K562 (cell line): ENCODE measurements around the gene DMD. TPM values are rescaled to one million over a fixed set of nuclear protein-coding genes. Genes with fewer than 3 reads are reported as not detected.

Experiments
- ATAC-seq: fragments of 200-7000 bp; cut with Tn5 transposase; 3 replicates; pipeline ENCODE4 v1.9.1; 2020; ENCODE audit warnings: moderate library complexity
- BruUV-seq: library from RNA; stranded (reverse); fragments of 400-500 nt; replicated peaks from 2 replicates; lab custom pipeline; 2021; lab: Mats Ljungman, UMichigan
- CTCF ChIA-PET: fragments of 300-600 bp; formaldehyde crosslinking; extraction: SDS; loops from one replicate; lab custom pipeline; 2021; ENCODE audit warnings: low intra/inter-chr PET ratio; lab: Yijun Ruan, JAX
- POLR2A ChIA-PET: fragments of 300-600, 350-650 bp; sonication (Branson Sonifier 250); formaldehyde crosslinking; extraction: SDS; loops from one replicate; lab custom pipeline; 2021; ENCODE audit warnings: antibody characterized with exemption, inconsistent platforms; lab: Yijun Ruan, JAX
- DNase-seq, 4 experiments: peaks; one replicate each; pipeline versions ENCODE4 v3.0.0 to v3.0.0-alpha.2; 2011 to 2018; ENCODE audit warnings: low spot score in 3 of 4, mixed read lengths in 3 of 4; ENCODE audit errors: extremely low read depth in 1 of 4
- FAIRE-seq: peaks from 2 replicates; lab custom pipeline; 2011; peaks lifted over from hg19 to GRCh38; lab: Jason Lieb, UNC
- H2AFZ ChIP-seq: 2 replicates; pipeline ENCODE4 v1.6.0; 2011; ENCODE audit warnings: low read depth, low read length, control low read depth, inconsistent platforms
- H3K27ac ChIP-seq: fragments of 200-600 bp; 3 replicates; pipeline ENCODE4 v1.8.0; 2011; ENCODE audit warnings: low read depth, mild to moderate bottlenecking, control low read depth, inconsistent platforms, low read length, moderate library complexity, mixed read lengths; ENCODE audit errors: extremely low read depth
- H3K27me3 ChIP-seq, 2 experiments: fragments of 300-600 bp in 1 of 2; 2 replicates in 1 of 2; 3 replicates in 1 of 2; pipeline versions ENCODE4 v1.6.0 to v1.8.0; 2011; ENCODE audit warnings: inconsistent platforms in 2 of 2, low read length in 2 of 2, mild to moderate bottlenecking in 1 of 2, mixed read lengths in 1 of 2, moderate library complexity in 1 of 2; ENCODE audit not compliant: control insufficient read depth in 2 of 2, insufficient read depth in 2 of 2
- H3K36me3 ChIP-seq: fragments of 300-600 bp; 3 replicates; pipeline ENCODE4 v1.8.0; 2011; ENCODE audit warnings: mild to moderate bottlenecking, low read length, inconsistent platforms; ENCODE audit not compliant: control insufficient read depth, insufficient read depth
- H3K4me1 ChIP-seq, 2 experiments: fragments of 200-600 bp in 1 of 2; replicated peaks in 1 of 2; 2 replicates in 1 of 2; 3 replicates in 1 of 2; pipeline versions ENCODE4 v1.5.1 to v1.8.0; 2011; ENCODE audit warnings: inconsistent platforms in 2 of 2, low read length in 2 of 2, mild to moderate bottlenecking in 1 of 2, mixed read lengths in 1 of 2, moderate library complexity in 1 of 2; ENCODE audit not compliant: control insufficient read depth in 2 of 2, insufficient read depth in 2 of 2
- H3K4me2 ChIP-seq: 2 replicates; pipeline ENCODE4 v1.6.1; 2011; ENCODE audit warnings: low read length, control low read depth, inconsistent platforms, mixed read lengths; ENCODE audit not compliant: insufficient read depth
- H3K4me3 ChIP-seq: fragments of 200-600 bp; sonication (generic), shearing (Covaris generic); 2 replicates; pipeline ENCODE4 v1.5.1; 2016; ENCODE audit warnings: control low read depth, inconsistent platforms
- H3K79me2 ChIP-seq: fragments of 200-600 bp; 3 replicates; pipeline ENCODE4 v1.8.0; 2011; ENCODE audit warnings: low read length, inconsistent platforms; ENCODE audit not compliant: control insufficient read depth, insufficient read depth
- H3K9ac ChIP-seq, 2 experiments: 2 replicates each; pipeline versions ENCODE4 v1.6.0 to v1.6.1; 2011; ENCODE audit warnings: low read depth in 2 of 2, low read length in 2 of 2, control low read depth in 1 of 2, inconsistent platforms in 1 of 2, mild to moderate bottlenecking in 1 of 2, mixed read lengths in 1 of 2; ENCODE audit not compliant: insufficient read depth in 1 of 2
- H3K9me1 ChIP-seq: one replicate; pipeline ENCODE4 v1.6.0; 2011; ENCODE audit warnings: inconsistent platforms, mild to moderate bottlenecking, low read length, moderate library complexity; ENCODE audit not compliant: control insufficient read depth, insufficient read depth
- H3K9me3 ChIP-seq: replicated peaks from 2 replicates; pipeline ENCODE4 v1.5.1; 2011; ENCODE audit warnings: low read depth, low read length, inconsistent platforms; ENCODE audit not compliant: control insufficient read depth, insufficient read depth
- H4K20me1 ChIP-seq: replicated peaks from 2 replicates; pipeline ENCODE4 v1.6.1; 2011; ENCODE audit warnings: low read length, inconsistent platforms, mixed read lengths; ENCODE audit not compliant: control insufficient read depth, insufficient read depth
- BRCA1 ChIP-seq, 2 experiments: fragments of 450-650 bp in 1 of 2; sonication (generic) in 1 of 2; formaldehyde crosslinking in 1 of 2; IDR thresholded peaks; 2 replicates each; pipeline versions ENCODE4 v1.5.0 to v1.6.1; 2017 to 2020; ENCODE audit warnings: mild to moderate bottlenecking in 1 of 2, missing genetic modification reagents in 1 of 2
- NR4A1 ChIP-seq, 2 experiments: fragments of 250-450 bp in 1 of 2; fragments of 450-650 bp in 1 of 2; sonication (Bioruptor Pico) in 1 of 2; IDR thresholded peaks; 2 replicates each; pipeline versions ENCODE4 v1.4.0 to v1.6.1; 2016 to 2020; ENCODE audit warnings: mild to moderate bottlenecking in 2 of 2, missing compliant biosample characterization in 1 of 2, missing genetic modification characterization in 1 of 2, moderate library complexity in 1 of 2
- SPI1 ChIP-seq: IDR thresholded peaks from 2 replicates; pipeline ENCODE4 v1.6.1; 2011; ENCODE audit warnings: low read depth, low read length, control low read depth, borderline replicate concordance
- ZNF134 ChIP-seq: fragments of 250-450 bp; sonication (Bioruptor Pico); conservative IDR thresholded peaks from 2 replicates; pipeline ENCODE4 v1.4.0; 2020
- ZNF696 ChIP-seq: fragments of 250-450 bp; sonication (Bioruptor Pico); conservative IDR thresholded peaks from 2 replicates; pipeline ENCODE4 v1.4.0; 2020; ENCODE audit warnings: mild to moderate bottlenecking, moderate library complexity
- ZNF717 ChIP-seq: fragments of 250-450 bp; sonication (Bioruptor Pico); IDR thresholded peaks from 2 replicates; pipeline ENCODE4 v1.5.0; 2021
- WGBS: fragments of 100-300 bp; shearing (Covaris generic); methylation state at CpG from one replicate; pipeline ENCODE4 v1.1.6; 2016; ENCODE audit warnings: low coverage, mixed read lengths; ENCODE audit not compliant: insufficient coverage; ENCODE audit errors: missing lambda C conversion rate; 5-methylcytosine and 5-hydroxymethylcytosine counted together
- in situ Hi-C: fragments of 300-500 bp; cut with MboI; formaldehyde crosslinking; loops from 4 replicates; pipeline ENCODE4 v1.15.0; 2018; ENCODE audit warnings: inconsistent platforms, mixed read lengths
- intact Hi-C: fragments of 100-400 bp; cut with micrococcal nuclease; formaldehyde crosslinking; loops from 2 replicates; pipeline ENCODE4 v1.14.2; 2022
- polyA plus RNA-seq, 8 experiments: library from polyadenylated mRNA; depleted of rRNA in 4 of 8; stranded (reverse) in 5 of 8; unstranded in 3 of 8; fragments of >200 nt; fragmentation: Nextera tagmentation in 2 of 8; fragmentation: Illumina TruSeq in 1 of 8; extraction: Ambion mirVana in 2 of 8; extraction: Trizol in 1 of 8; gene quantifications; 2 replicates each; pipeline versions ENCODE4 v1.2.1 to v1.2.3, GENCODE V29; 2011 to 2014; ENCODE audit warnings: inconsistent platforms in 1 of 8, missing spikeins in 1 of 8
- total RNA-seq, 7 experiments: library from RNA; depleted of rRNA in 6 of 7; stranded (reverse); fragments of >200 nt in 6 of 7; fragmentation: Illumina TruSeq in 2 of 7; extraction: Trizol in 2 of 7; gene quantifications; 2 replicates each; pipeline versions ENCODE4 v1.2.1 to v1.2.3, GENCODE V29; 2011 to 2021; ENCODE audit warnings: low replicate concordance in 1 of 7
- TF ChIP-seq, protein P1 (sequence below): fragments of 150-350 bp; conservative IDR thresholded peaks from 2 replicates; pipeline ENCODE4 v1.6.1; 2014; ENCODE audit warnings: low read length
- TF ChIP-seq, protein P2 (sequence below): sonication (generic); IDR thresholded peaks from 2 replicates; pipeline ENCODE4 v1.6.1; 2016

DMD gene
- total and polyA plus RNA-seq, 9 of the 15 experiments (the other 6 are each of a cell fraction or from before 2014, with no cell fraction given): 3.8 to 20.4 (median 11.4) TPM

DNA sequence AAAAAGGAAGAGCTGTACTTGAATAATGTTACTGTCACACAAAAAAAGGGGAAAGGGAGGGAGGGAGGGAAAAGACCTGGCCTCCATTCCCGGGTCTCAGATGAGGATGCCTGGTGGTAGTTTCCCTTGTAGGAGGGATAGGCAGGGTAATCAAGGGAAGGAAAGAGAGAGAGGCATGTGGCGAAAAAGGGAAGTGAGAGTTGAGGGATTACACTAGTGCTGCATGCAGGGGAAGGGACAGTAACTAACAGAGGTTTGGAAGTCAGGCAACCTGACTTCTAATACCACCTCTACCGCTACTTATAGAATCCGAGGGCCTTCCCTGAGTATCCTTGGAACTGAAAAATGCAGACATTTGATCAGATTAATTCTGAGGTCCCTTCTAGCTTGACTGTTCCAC lies 1317.8 kb downstream of the DMD start:
- POLR2A ChIA-PET: no interaction called here
- intact Hi-C loops: no loop called here
- H3K9me1 ChIP-seq: no peaks in the 10 kb centered on the region
- H3K4me3 ChIP-seq: no peak overlapping the region
- CTCF ChIA-PET: no interaction called here
- ATAC-seq (no peak; the same call in 2 of the 3 replicates), DNase-seq (no peak), FAIRE-seq (no peak)
- BruUV-seq: no TSS peak
- H3K36me3 ChIP-seq: no peaks in the 10 kb centered on the region
- H3K4me1 ChIP-seq: no peaks in the 10 kb centered on the region
- H3K27ac ChIP-seq: no peak overlapping the region
- no peak overlapping the region for H3K4me2 ChIP-seq
- H3K9ac ChIP-seq: no peak overlapping the region
- in situ Hi-C loops: no loop called here
- 0% methylated on average over 2 of the region's 4 CpGs for WGBS
- H3K79me2 ChIP-seq: no peaks in the 10 kb centered on the region
- H3K9me3 ChIP-seq: no peaks in the 10 kb centered on the region
- H2AFZ ChIP-seq: no peak overlapping the region
- TF ChIP-seq ZNF134 (CRISPR knock-in tag) (0 out of 2 replicates have a peak, but pooled peaks have one; percentile 42), NR4A1 (CRISPR knock-in tag; IDR thresholded peaks at IDR 0.05) (no peak), NR4A1 (tag; IDR thresholded peaks at IDR 0.05) (no peak), SPI1 (peak; percentile 67)
- no peaks in the 10 kb centered on the region for H4K20me1 ChIP-seq
- H3K27me3 ChIP-seq: no peaks in the 10 kb centered on the region; a peak in 2 of 5 replicates

DNA sequence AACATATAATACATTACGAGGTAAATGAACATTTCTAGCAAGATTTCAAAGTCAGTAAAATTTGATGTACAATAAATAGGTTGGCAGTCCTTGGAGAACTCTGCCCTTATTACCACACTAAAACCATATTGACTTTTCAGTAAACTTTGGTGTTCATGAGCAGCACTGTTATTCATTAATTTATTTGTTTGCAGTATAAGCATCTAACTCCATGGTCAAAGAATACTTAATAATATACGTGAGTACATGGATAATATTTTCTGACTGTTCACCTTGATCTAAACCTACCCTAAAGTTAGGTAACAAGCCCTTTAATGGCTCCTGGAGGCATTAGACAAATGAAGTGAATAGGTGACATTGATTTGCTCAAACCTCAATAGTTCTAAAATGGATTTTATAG lies 1322.3 kb downstream of the DMD start:
- Histone ChIP-seq H4K20me1 (no peaks in the 10 kb centered on the region), H3K9me3 (no peaks in the 10 kb centered on the region), H3K9ac (no peak overlapping the region), H2AFZ (no peak overlapping the region), H3K27ac (no peak overlapping the region), H3K79me2 (no peaks in the 10 kb centered on the region), H3K4me3 (no peak overlapping the region), H3K4me2 (no peak overlapping the region), H3K27me3 (no peaks in the 10 kb centered on the region; a peak in 2 of 5 replicates), H3K36me3 (no peaks in the 10 kb centered on the region), H3K9me1 (no peaks in the 10 kb centered on the region), H3K4me1 (no peaks in the 10 kb centered on the region)
- in situ Hi-C loops: no loop called here
- POLR2A ChIA-PET: no interaction called here
- CTCF ChIA-PET: no interaction called here
- WGBS: 0% methylated on average over 2 of the region's 2 CpGs
- no TSS peak for BruUV-seq
- FAIRE-seq: no peak
- no peak for DNase-seq
- no peak for ATAC-seq
- intact Hi-C loops: no loop called here
- no peak for TF ChIP-seq ZNF717 (CRISPR knock-in tag)
- TF ChIP-seq ZNF696 (CRISPR knock-in tag): no peak
- no peak for TF ChIP-seq BRCA1 (IDR thresholded peaks at IDR 0.05)
- TF ChIP-seq BRCA1 (CRISPR knock-in tag; IDR thresholded peaks at IDR 0.05): no peak
- TF ChIP-seq, protein P1, sequence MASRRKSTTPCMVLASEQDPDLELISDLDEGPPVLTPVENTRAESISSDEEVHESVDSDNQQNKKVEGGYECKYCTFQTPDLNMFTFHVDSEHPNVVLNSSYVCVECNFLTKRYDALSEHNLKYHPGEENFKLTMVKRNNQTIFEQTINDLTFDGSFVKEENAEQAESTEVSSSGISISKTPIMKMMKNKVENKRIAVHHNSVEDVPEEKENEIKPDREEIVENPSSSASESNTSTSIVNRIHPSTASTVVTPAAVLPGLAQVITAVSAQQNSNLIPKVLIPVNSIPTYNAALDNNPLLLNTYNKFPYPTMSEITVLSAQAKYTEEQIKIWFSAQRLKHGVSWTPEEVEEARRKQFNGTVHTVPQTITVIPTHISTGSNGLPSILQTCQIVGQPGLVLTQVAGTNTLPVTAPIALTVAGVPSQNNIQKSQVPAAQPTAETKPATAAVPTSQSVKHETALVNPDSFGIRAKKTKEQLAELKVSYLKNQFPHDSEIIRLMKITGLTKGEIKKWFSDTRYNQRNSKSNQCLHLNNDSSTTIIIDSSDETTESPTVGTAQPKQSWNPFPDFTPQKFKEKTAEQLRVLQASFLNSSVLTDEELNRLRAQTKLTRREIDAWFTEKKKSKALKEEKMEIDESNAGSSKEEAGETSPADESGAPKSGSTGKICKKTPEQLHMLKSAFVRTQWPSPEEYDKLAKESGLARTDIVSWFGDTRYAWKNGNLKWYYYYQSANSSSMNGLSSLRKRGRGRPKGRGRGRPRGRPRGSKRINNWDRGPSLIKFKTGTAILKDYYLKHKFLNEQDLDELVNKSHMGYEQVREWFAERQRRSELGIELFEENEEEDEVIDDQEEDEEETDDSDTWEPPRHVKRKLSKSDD: no peak
- TF ChIP-seq, protein P2, sequence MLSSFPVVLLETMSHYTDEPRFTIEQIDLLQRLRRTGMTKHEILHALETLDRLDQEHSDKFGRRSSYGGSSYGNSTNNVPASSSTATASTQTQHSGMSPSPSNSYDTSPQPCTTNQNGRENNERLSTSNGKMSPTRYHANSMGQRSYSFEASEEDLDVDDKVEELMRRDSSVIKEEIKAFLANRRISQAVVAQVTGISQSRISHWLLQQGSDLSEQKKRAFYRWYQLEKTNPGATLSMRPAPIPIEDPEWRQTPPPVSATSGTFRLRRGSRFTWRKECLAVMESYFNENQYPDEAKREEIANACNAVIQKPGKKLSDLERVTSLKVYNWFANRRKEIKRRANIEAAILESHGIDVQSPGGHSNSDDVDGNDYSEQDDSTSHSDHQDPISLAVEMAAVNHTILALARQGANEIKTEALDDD: no peak
